Stimulated activated CD4-positive, alpha-beta T cell treated with anti-CD3 and anti-CD28 coated beads, Interleukin-15, amount 100 ng/mL, for 1 hour (primary cell): ENCODE results near the gene HERPUD2.
"Not testable (repeated sequence)": the region's sequence is repeated elsewhere in the genome, so short reads cannot be mapped to it uniquely, and the experiment has no call there.

Experiments used
- DNase-seq, 2 donors: peaks; one replicate each; pipeline ENCODE4 v3.0.0-alpha.2; 2020; ENCODE audit warnings: low read depth in 1 of 2, low spot score in 1 of 2

HERPUD2 gene

DNA sequence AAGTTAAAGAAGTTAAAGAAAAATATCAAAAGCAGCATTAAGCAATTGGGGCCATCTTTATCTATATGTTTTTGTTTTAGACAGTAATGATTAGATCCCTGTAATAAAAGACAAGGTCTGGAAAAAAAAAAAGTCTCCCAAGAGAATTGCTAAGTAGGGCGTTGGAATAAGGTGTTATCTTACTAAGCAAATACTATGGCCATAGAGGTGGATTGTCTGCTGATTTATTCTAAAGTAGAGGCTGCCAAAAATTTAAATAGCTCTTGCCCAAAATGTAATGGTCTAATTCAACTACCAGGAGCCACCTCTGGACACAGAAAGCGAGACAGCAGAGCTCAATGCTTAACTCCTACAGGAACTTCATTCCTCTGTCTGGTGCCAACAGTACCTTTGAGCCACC lies 71.6 kb downstream of the HERPUD2 start:
- DNase-seq: no peak

DNA sequence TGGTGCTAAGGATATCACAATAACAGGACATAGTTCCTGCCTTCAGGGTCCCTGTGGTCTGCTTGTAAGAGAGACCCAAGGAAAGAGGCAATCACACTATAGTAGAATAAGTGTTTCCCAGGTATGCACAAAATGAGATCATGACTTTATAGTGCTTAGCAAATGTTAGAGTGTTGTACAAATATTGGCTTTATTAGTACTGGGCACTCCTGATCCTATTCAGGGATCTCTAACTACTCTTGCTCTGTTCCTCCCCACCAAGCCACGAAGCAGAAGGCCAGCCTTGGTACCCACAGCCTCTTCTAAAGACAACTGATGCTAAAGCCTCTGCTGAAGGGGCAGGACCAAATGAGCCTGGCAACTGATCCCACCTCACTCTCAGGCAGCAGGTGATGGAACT lies 75.1 kb downstream of the HERPUD2 start:
- DNase-seq: no peak

DNA sequence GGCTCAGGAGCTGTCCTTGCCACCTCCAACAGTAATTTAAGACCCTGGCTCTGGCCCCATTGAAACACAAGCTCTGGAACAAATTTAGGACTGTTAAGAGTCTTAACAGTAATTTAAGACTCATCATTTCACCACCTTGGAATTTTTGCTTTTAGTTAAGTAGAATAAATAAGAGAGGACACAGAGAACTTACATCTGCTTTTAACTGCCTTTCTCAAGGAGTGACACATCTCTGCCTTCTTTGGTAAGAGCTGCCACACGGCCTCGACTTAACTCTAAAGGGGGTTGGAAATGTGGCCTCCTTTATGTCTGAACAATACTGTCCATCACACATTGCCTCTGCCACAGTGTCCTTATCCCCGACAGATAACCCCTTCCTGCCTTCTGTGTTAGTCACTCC lies 77.9 kb downstream of the HERPUD2 start:
- no peak for DNase-seq

DNA sequence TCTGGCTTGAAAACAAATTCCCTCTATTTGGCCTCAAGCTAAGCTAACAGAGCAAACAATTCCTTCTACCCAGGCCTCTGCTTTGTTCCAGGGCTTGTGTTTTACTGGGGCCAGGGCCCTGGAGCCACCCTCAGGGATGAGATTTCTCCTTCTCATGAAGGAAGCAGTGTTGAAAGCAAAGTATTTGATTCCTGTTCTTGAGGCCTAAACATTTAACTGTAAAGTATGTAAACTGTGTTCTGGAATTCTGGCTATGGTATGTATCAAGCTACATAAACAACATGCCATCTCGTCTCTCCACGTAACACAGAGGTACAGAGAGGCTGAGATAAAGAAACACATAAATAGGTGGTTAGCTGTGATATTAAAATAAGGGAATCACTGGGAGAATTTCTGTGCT lies 81.8 kb downstream of the HERPUD2 start:
- DNase-seq: no peak

DNA sequence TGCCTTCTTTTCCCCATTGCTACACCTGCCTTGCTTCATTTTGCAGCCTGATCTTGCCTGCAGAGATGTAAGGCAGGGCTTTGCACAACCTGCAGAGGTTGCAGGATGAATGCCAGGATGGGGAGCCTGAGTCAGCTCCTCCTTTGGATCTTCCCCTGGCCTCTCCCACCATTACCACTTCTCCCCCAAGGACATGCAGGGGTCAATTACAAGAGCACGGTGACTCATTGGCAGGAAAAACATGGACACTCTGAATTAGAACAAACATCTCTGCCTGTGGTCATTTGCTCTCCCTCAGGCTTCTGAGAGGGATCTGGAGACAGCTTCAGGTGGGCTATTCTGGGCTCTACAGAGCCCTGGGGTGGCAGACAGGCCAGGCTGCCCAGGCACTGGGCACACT lies 89.2 kb downstream of the HERPUD2 start:
- DNase-seq: no peak

DNA sequence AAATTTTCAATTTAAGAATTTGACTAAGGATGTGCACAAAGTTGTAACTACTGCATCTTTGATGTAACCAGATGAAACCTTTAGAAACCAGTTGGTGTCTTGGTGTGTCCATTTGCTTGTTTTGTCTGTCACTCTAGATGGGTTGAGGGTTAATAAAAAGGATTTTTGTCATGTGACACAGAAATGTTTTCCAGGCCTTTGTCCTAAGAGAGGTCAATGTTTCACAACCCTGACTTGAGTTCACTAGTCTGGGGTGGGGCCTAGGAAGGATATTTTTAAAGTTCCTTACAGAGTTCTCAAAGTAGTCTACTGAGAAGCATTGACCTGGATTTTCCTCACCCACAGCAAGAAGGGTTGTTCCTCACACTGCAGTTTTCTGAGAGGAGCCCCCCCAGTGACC lies 90.3 kb downstream of the HERPUD2 start:
- DNase-seq: no peak

DNA sequence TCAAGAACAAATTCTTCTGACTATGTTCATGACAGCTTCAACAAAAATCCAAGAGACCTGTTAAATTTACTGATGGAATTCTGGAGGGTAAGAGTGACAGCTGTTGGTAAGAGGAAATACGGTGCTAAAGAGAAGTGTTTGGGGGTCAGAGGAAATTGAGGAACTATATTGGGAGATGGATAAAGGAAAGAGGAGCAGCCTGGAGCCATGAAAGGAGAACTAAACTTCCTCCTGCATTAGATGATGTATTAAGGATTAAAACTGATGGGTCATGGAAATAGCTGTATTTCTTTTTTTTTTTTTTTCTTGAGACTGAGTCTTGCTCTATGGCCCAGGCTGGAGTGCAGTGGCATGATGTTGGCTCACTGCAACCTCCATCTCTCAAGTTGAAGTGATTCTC lies 95.3 kb downstream of the HERPUD2 start:
- DNase-seq: no peak

DNA sequence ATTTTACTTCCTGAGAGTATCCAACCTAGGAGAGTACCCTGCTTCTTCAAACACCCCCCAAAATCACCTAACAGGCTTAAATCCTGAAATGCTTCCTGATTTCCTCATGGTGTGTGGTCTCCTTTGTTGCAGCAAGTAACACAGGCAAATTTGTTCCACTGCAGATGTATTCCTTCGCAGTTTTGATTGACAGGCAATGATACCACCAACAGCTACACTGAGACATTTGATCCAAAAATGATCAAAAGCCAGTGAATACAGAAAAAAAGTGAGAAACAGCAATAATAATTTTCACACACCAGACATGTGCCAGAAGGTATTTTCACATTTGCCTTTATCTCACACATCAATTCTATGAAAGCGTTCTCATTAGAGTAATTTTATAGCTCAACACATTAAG lies 95.9 kb downstream of the HERPUD2 start:
- no peak for DNase-seq

DNA sequence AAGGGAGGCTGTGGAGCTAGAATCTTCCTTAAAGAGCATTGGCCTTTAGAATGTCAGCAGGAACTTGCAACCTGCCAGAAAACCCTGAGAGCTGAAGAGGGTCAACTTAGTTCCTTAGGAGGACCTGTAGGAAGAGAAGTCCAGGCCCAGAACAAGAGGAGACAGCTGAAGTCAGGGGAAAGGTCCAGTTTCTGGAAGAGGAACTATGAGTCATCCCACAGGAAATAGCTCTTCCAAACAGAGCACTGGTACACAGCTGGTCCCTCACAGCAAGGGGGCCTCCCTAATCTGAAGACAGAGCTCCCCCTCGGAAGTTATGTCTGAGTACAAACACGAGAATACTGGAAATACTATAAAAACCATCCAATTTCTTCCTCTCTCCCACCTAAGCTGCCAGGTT lies 98.9 kb downstream of the HERPUD2 start:
- no peak for DNase-seq

DNA sequence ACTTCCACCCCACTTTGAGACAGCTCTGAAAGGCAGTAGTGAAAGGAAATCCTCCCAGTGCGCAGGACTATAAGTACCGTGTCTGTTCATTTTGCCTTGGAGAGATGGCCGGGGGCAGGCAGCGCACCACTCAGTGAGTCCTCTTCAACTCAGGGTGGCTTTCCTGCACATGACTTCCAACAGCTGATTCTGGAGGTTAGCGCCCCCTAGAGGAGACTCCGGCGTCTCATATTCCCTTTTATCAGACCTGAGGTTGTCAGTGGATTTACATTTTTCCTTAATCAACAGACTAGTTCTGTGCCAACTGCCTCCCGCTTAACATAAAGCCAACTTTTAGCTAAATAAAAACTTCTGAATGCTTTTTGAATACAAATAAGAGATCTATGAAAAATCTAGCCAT lies 101.0 kb downstream of the HERPUD2 start:
- no peak for DNase-seq

DNA sequence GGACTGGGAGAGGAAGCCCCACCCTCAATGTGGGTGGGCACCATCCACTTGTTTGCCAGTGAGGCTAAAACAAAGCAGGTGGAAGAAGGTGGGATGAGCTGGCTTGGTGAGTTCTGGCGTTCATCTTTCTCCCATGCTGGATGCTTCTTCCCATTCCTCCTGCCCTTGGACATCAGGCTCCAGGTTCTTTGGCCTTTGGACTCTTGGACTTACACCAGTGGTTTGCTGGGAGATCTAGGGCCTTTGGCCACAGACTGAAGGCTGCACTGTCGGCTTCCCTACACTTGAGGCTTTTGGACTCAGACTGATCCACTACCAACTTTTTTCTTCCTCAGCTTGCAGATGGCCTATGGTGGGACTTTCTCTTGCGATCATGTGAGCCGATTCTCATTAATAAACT lies 106.3 kb downstream of the HERPUD2 start:
- DNase-seq: no peak

DNA sequence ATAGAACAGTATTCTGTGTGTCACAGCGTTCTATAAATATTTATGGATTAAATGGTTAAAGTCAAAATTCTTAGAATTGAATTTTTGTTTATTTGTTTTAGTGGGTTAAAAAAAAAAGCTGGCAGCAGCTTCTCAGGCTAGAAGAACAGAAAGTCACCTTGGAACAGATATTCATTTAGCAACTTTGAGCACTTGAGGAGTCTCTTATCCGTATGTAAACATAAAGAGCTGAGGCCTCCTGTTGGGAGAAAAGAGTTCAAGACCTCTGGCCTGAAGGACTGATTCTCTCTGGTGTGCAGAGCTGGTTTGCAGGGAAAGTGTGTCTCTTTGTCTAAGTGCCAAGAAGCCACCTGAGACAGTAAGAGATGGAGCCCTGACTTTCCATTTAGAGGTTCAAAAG lies 109.9 kb downstream of the HERPUD2 start:
- DNase-seq: no peak

DNA sequence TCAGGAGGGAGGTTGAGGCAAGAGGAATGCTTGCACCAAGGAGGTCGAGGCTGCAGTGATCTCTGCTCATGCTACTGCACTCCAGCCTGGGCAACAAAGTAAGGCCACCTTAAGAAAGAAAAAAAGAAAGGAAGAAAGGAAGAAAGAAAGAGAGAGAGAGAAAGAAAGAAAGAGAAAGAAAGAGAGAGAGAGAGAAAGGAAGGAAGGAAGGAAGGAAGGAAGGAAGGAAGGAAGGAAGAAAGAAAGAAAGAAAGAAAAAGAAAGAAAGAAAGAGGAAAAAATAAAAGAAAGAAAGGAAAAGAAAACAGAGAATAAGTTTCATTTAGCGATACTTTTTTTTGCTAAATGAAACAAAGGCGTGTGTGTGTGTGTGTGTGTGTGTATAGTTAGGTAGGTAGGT lies 110.4 kb downstream of the HERPUD2 start:
- DNase-seq: not testable (repeated sequence)
